Neutrophil (primary cell): ENCODE data around the gene TCF19.

ENCODE experiments used
- H3K27ac ChIP-seq: fragments of 200-600 bp; sonication (generic); 2 replicates; pipeline ENCODE4 v1.5.1; 2016; ENCODE audit warnings: mild to moderate bottlenecking, moderate library complexity
- H3K27me3 ChIP-seq: fragments of 200-600 bp; sonication (generic); 2 replicates; pipeline ENCODE4 v1.6.0; 2016; ENCODE audit warnings: mild to moderate bottlenecking
- H3K36me3 ChIP-seq: fragments of 200-600 bp; sonication (generic); 2 replicates; pipeline ENCODE4 v1.5.1; 2017
- H3K4me1 ChIP-seq, 2 experiments: fragments of 200-600 bp in 1 of 2; sonication (generic) in 1 of 2; 1 replicate in 1 of 2; 2 replicates in 1 of 2; pipeline versions ENCODE4 v1.5.1 to v1.6.1; 2013 to 2016; ENCODE audit warnings: low read depth in 1 of 2, low read length in 1 of 2, mild to moderate bottlenecking in 1 of 2, moderate library complexity in 1 of 2; ENCODE audit not compliant: control insufficient read depth in 1 of 2, insufficient read depth in 1 of 2
- H3K4me3 ChIP-seq, 2 experiments: fragments of 200-600 bp in 1 of 2; sonication (generic) in 1 of 2; 1 replicate in 1 of 2; 2 replicates in 1 of 2; pipeline ENCODE4 v1.5.1; 2013 to 2016; ENCODE audit warnings: low read depth in 1 of 2, low read length in 1 of 2, mild to moderate bottlenecking in 1 of 2, moderate library complexity in 1 of 2
- H3K9me3 ChIP-seq: fragments of 200-600 bp; sonication (generic); 2 replicates; pipeline ENCODE4 v1.5.1; 2016
- CTCF ChIP-seq: fragments of 200-600 bp; sonication (generic); IDR thresholded peaks from 2 replicates; pipeline ENCODE4 v1.5.1; 2016; ENCODE audit warnings: antibody characterized with exemption

Gene TCF19

GRCh38 chr6:31143148-31143547, 15.2 kb upstream of the TCF19 start:
- peaks cover 12% of the 10 kb centered on the region for H3K27me3 ChIP-seq
- TF ChIP-seq CTCF, result no peak
- peaks cover 20% of the 10 kb centered on the region for H3K36me3 ChIP-seq
- no peak overlapping the region for H3K27ac ChIP-seq
- H3K4me3 ChIP-seq, result no peak overlapping the region
- H3K9me3 ChIP-seq, result no peaks in the 10 kb centered on the region
- H3K4me1 ChIP-seq, result no peaks in the 10 kb centered on the region

GRCh38 chr6:31144296-31144969, 14.0 kb upstream of the TCF19 start:
- Histone ChIP-seq H3K27me3 (no peaks in the 10 kb centered on the region), H3K9me3 (no peaks in the 10 kb centered on the region), H3K27ac (no peak overlapping the region), H3K36me3 (peaks cover 24% of the 10 kb centered on the region), H3K4me3 (no peak overlapping the region), H3K4me1 (no peaks in the 10 kb centered on the region)
- TF ChIP-seq CTCF, result no peak

- Histone ChIP-seq H3K27ac (no peak overlapping the region), H3K4me3 (no peak overlapping the region), H3K27me3 (no peaks in the 10 kb centered on the region), H3K9me3 (no peaks in the 10 kb centered on the region), H3K4me1 (no peaks in the 10 kb centered on the region), H3K36me3 (peaks cover 27% of the 10 kb centered on the region)
- no peak for TF ChIP-seq CTCF
Measured at GRCh38 chr6:31144970-31145340, 13.4 kb upstream of the TCF19 start.

GRCh38 chr6:31145386-31145785, 13.0 kb upstream of the TCF19 start:
- no peaks in the 10 kb centered on the region for H3K9me3 ChIP-seq
- H3K27ac ChIP-seq, result no peak overlapping the region
- no peaks in the 10 kb centered on the region for H3K4me1 ChIP-seq
- H3K27me3 ChIP-seq, result no peaks in the 10 kb centered on the region
- TF ChIP-seq CTCF, result no peak
- peaks cover 31% of the 10 kb centered on the region for H3K36me3 ChIP-seq
- H3K4me3 ChIP-seq, result no peak overlapping the region

GRCh38 chr6:31149827-31150447, 8.5 kb upstream of the TCF19 start:
- no peak for TF ChIP-seq CTCF
- Histone ChIP-seq H3K9me3 (no peaks in the 10 kb centered on the region), H3K27me3 (no peaks in the 10 kb centered on the region), H3K4me1 (no peaks in the 10 kb centered on the region), H3K27ac (no peak overlapping the region), H3K4me3 (no peak overlapping the region), H3K36me3 (peaks cover 16% of the 10 kb centered on the region)
